DOHH2 (cell line): ENCODE data around the gene SLC7A9.

Experiments
- CTCF ChIP-seq: fragments of 200-600 bp; sonication (generic); IDR thresholded peaks from one replicate; pipeline ENCODE4 v1.5.1; 2014; ENCODE audit warnings: antibody characterized with exemption, mild to moderate bottlenecking, low read depth, low read length; ENCODE audit not compliant: poor library complexity, severe bottlenecking
- EZH2phosphoT487 ChIP-seq: fragments of 200-600 bp; sonication (generic); IDR thresholded peaks from 2 replicates; pipeline ENCODE4 v1.6.1; 2017; ENCODE audit warnings: borderline replicate concordance, mild to moderate bottlenecking, antibody characterized with exemption, low read length, moderate library complexity, mixed read lengths

DNA sequence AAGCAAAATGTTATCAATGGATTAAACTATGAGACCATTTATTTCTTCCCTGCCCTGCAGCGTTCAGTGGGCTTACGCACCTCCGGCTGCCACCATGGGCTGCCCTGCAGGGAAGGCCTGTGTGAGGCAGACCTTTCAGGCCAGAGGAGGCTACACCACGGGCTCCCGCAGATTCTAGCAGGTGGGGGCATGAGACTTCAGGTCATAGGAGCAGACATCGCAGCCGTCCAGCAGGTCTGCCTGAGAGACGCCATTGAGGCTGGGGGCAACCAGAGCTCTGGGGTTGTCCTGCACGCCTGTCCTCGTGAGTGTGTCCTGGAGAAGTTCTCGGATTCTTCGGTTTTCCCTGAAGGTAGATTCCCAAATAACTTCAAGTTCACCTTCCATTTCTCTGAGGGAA lies 9.4 kb upstream of the SLC7A9 start:
- TF ChIP-seq CTCF (no peak), EZH2phosphoT487 (no peak)
